Subcutaneous adipose tissue (tissue), 4 donors: ENCODE results near the gene TIMM21. TPM values are rescaled to one million over a fixed set of nuclear protein-coding genes. Genes with fewer than 3 reads are reported as not detected.

Experiments
- total RNA-seq, 4 donors: library from RNA; depleted of rRNA; stranded (reverse); fragments of >200 nt; gene quantifications; one replicate each; pipeline ENCODE4 v1.1.0, GENCODE V29; 2016
- TF ChIP-seq, protein P1 (sequence below): fragments of 450-650 bp; IDR thresholded peaks from one replicate; pipeline ENCODE4 v1.5.1; 2016; ENCODE audit warnings: low read depth, mild to moderate bottlenecking, control low read depth, antibody characterized with exemption, moderate library complexity

TIMM21 gene
- total RNA-seq, 4 donors from 2014 or later, result 25.3 to 50.4 (median 33.1) TPM

- TF ChIP-seq, protein P1, sequence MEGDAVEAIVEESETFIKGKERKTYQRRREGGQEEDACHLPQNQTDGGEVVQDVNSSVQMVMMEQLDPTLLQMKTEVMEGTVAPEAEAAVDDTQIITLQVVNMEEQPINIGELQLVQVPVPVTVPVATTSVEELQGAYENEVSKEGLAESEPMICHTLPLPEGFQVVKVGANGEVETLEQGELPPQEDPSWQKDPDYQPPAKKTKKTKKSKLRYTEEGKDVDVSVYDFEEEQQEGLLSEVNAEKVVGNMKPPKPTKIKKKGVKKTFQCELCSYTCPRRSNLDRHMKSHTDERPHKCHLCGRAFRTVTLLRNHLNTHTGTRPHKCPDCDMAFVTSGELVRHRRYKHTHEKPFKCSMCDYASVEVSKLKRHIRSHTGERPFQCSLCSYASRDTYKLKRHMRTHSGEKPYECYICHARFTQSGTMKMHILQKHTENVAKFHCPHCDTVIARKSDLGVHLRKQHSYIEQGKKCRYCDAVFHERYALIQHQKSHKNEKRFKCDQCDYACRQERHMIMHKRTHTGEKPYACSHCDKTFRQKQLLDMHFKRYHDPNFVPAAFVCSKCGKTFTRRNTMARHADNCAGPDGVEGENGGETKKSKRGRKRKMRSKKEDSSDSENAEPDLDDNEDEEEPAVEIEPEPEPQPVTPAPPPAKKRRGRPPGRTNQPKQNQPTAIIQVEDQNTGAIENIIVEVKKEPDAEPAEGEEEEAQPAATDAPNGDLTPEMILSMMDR, result no peak
Measured at GRCh38 chr18:74154716-74155115, 6.4 kb downstream of the TIMM21 start.

DNA sequence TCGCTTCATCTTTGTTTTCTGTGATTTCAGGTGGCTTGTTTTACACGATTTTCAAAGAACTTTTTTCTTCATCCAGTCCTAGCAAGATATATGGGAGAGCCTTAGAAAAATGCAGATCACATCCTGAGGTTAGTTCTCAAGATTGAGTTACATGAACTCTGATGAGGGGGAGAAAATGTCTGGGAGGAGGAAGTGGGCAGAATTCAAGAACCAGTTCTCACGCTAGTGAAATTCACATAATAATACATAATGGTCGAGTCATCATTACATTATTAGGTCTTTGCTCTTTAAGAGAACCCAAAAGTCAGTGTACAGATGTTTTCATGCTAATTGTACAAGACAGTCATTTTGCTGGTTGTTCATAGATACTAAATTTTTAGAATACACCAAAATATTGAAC, 7.0 kb downstream of the TIMM21 start:
- TF ChIP-seq, protein P1, result no peak

GRCh38 chr18:74163019-74163660, 14.8 kb downstream of the TIMM21 start:
- TF ChIP-seq, protein P1, result no peak

DNA sequence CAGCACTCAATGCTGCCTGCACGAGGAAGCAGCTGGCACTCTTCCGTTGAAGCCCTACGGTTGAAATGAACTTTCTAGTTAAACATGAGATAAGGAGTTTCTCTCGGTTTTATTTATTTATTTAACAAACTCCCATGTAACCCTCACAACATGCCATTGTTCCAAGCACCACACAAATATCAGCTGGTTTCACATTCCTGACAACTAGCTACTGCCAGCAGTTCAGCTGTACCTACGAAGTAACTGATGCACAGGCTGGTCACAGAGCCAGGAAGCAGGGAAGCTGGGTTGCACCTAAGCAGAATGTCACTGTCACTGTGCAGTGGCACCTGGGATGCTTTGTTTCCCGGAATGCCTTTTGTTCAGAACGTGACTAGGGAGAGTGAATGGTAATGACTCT, 18.1 kb downstream of the TIMM21 start:
- TF ChIP-seq, protein P1, result no peak

- TF ChIP-seq, protein P1, result no peak
Measured at GRCh38 chr18:74171910-74172606, 23.7 kb downstream of the TIMM21 start.

DNA sequence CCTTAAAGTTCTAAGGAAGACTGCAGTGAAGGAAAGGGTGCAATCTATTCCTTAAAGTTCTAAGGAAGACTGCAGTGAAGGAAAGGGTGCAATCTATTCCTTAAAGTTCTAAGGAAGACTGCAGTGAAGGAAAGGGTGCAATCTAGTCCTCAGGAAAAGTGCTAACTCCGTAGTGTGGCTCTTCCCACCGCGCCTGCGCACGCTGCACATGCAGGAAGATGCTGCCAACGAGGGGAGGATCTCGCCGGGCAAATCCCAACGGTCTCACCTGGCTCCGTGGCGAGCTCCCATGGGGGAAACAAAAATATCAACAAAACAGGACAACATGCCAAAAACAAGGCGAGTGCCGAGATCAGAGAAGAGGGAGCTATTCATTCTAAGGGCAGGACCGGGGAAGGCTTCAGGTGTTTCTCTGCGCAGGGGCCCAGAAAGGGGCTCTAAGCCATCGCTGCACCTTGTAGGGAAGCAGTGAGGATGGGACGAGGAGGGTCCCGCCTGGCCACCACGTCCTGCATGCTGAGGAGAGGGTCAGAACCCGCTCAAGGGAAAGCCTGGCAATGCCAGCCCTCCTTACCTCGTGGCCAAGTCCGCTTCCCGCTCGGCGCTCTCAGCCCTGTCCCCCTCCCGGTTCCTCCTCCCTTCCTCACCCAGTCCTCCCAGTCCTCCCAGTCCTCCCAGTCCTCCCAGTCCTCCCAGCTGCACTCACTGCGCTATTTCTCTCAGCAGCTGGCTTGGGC, 24.5 kb downstream of the TIMM21 start:
- TF ChIP-seq, protein P1, result no peak

GRCh38 chr18:74173434-74173750, 25.1 kb downstream of the TIMM21 start:
- TF ChIP-seq, protein P1, result no peak
